Upper lobe of left lung (tissue), 6 donors: ENCODE results near the gene FFAR2. TPM values are rescaled to one million over a fixed set of nuclear protein-coding genes. Genes with fewer than 3 reads are reported as not detected.

ENCODE experiments used
- ATAC-seq, 2 donors: fragments of 200-7000 bp; cut with Tn5 transposase; one replicate each; pipeline ENCODE4 v1.9.1; 2022; ENCODE audit warnings: mild to moderate bottlenecking in 2 of 2, moderate library complexity in 2 of 2; ENCODE audit not compliant: low FRiP score in 2 of 2
- DNase-seq, 2 donors: peaks; one replicate each; pipeline ENCODE4 v3.0.0-alpha.2; 2019 to 2020
- H3K27ac ChIP-seq, 4 donors: fragments of 200-600 bp; sonication (generic); one replicate each; pipeline ENCODE4 v1.5.1; 2016 to 2019
- H3K27me3 ChIP-seq, 4 donors: fragments of 200-600 bp; sonication (generic); one replicate each; pipeline ENCODE4 v1.5.1; 2017 to 2019
- H3K36me3 ChIP-seq, 4 donors: fragments of 200-600 bp; sonication (generic); one replicate each; pipeline ENCODE4 v1.5.1; 2016 to 2019
- H3K4me1 ChIP-seq, 4 donors: fragments of 200-600 bp; sonication (generic); one replicate each; pipeline ENCODE4 v1.5.1; 2018 to 2019
- H3K4me3 ChIP-seq, 4 donors: fragments of 200-600 bp; sonication (generic); one replicate each; pipeline ENCODE4 v1.5.1; 2017 to 2019; ENCODE audit warnings: mild to moderate bottlenecking in 2 of 4, moderate library complexity in 1 of 4
- H3K9me3 ChIP-seq, 4 donors: fragments of 200-600 bp; sonication (generic); one replicate each; pipeline ENCODE4 v1.5.1; 2018 to 2019
- EP300 ChIP-seq, 4 donors: sonication (generic); formaldehyde crosslinking; IDR thresholded peaks; one replicate each; pipeline ENCODE4 v1.5.1; 2017; ENCODE audit warnings: antibody characterized with exemption in 4 of 4, control low read depth in 2 of 4
- POLR2A ChIP-seq, 4 donors: fragments of 450-650 bp; IDR thresholded peaks; one replicate each; pipeline ENCODE4 v1.5.1; 2016 to 2017; ENCODE audit warnings: antibody characterized with exemption in 4 of 4, mild to moderate bottlenecking in 2 of 4
- POLR2AphosphoS5 ChIP-seq, 2 donors: sonication (generic); formaldehyde crosslinking; IDR thresholded peaks; one replicate each; pipeline ENCODE4 v1.5.1; 2017; ENCODE audit warnings: antibody characterized with exemption in 2 of 2
- WGBS, 2 donors: methylation state at CpG; one replicate each; pipeline ENCODE4 v1.1.5; 2017 to 2018; 5-methylcytosine and 5-hydroxymethylcytosine counted together
- total RNA-seq, 6 donors: library from RNA; depleted of rRNA in 4 of 6; stranded (reverse); fragments of >200 nt in 4 of 6; gene quantifications; one replicate each; pipeline versions ENCODE4 v1.1.0 to v1.2.1, GENCODE V29; 2016 to 2021
- TF ChIP-seq, protein P1 (sequence below), 6 experiments: fragments of 450-650 bp in 4 of 6; fragments of 200-600 bp in 2 of 6; sonication (generic) in 2 of 6; IDR thresholded peaks; one replicate each; pipeline ENCODE4 v1.5.1; 2016 to 2019; ENCODE audit warnings: antibody characterized with exemption in 6 of 6
- donor health status: DM: no; HTN: no; CAD: no; lungs with moderate emphysema.
- donor health status: DM: no; HTN: yes; CAD: no; lungs with severe emphysema.

FFAR2 gene
- total RNA-seq, 6 donors from 2014 or later: 0.22 to 9.0 (median 2.1) TPM; not detected in 1

DNA sequence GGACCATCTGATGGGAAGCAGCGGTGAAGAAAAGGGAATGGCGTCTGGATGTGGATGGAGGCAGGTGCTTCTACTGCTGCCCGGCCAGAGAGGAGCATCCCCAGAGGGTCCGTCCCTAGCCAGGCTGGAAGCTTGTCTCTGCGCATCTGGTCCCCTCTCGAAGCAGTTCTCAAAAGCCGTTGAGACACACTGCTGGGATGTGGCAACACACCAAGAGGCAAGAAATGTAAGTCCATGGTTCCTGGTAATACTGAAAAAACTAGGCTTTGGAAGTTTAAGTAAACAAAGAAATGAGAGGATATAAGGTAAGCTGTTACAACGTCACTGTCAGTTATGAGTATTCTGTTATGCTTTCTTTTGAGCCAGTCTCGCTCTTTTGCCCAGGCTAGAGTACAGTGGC lies 15.1 kb upstream of the FFAR2 start:
- no peak overlapping the region for H3K4me3 ChIP-seq

DNA sequence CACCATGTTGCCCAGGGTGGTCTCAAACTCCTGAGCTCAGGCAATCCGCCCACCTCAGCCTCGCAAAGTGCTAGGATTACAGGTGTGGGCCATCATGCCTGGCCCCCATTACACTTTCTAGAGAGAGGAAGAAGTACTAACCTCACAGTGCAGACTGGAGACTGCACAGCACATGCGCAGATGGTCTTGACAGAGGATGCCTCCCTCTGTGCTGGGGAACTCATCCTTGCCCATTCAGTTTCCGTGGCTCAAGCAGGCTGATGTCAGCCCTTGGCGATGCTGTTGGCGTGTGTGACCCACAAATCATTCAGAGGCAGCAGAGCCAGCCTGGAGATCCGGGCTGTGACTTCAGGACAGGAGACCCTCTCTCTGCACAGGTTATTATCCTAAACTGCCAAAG lies 14.6 kb upstream of the FFAR2 start:
- TF ChIP-seq EP300 (IDR thresholded peaks at IDR 0.05): no peak

More for the DNA sequence above, 15.1 kb upstream of the FFAR2 start:
- ATAC-seq (no peak), DNase-seq (no peak)
- 80 to 84% methylated on average over 9 of the region's 9 CpGs for WGBS, 2 donors
- peaks cover 45 to 59% (median 54%) of the 10 kb centered on the region in 4 donors for H3K4me1 ChIP-seq
- peak overlapping the region in 1 of 4 donors; percentile 64 for H3K27ac ChIP-seq
- H3K9me3 ChIP-seq: peaks cover 0 to 3% (median 0%) of the 10 kb centered on the region in 4 donors
- no peak for TF ChIP-seq POLR2A (IDR thresholded peaks at IDR 0.05)
- no peak for TF ChIP-seq POLR2AphosphoS5 (IDR thresholded peaks at IDR 0.05)
- TF ChIP-seq, protein P1, sequence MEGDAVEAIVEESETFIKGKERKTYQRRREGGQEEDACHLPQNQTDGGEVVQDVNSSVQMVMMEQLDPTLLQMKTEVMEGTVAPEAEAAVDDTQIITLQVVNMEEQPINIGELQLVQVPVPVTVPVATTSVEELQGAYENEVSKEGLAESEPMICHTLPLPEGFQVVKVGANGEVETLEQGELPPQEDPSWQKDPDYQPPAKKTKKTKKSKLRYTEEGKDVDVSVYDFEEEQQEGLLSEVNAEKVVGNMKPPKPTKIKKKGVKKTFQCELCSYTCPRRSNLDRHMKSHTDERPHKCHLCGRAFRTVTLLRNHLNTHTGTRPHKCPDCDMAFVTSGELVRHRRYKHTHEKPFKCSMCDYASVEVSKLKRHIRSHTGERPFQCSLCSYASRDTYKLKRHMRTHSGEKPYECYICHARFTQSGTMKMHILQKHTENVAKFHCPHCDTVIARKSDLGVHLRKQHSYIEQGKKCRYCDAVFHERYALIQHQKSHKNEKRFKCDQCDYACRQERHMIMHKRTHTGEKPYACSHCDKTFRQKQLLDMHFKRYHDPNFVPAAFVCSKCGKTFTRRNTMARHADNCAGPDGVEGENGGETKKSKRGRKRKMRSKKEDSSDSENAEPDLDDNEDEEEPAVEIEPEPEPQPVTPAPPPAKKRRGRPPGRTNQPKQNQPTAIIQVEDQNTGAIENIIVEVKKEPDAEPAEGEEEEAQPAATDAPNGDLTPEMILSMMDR (IDR thresholded peaks at IDR 0.05): no peak
- TF ChIP-seq EP300 (IDR thresholded peaks at IDR 0.05): no peak
- no peaks in the 10 kb centered on the region for H3K27me3 ChIP-seq
- H3K36me3 ChIP-seq: no peaks in the 10 kb centered on the region

DNA sequence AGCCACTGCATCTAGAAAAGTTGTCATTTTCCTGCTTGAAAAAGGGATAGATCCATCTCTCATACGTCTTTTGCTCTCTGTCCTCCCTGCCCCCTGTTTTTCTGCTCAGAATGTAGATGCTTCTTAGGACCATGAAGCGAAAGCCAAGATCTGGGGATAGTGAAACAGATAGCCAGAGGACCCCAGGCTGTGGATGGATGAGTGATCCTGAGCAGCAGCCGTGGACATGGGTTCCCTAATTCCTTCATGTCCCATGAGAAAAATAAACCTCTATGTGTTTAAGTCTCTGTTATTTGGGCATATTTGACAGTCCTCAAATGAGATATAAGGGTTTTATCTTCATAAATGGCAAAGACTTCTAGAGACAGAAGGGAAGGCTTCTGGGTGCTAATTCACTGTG lies 12.2 kb upstream of the FFAR2 start:
- Histone ChIP-seq H3K27me3 (no peaks in the 10 kb centered on the region), H3K27ac (peak overlapping the region; percentile 36 to 78 (median 76)), H3K4me3 (no peak overlapping the region), H3K36me3 (no peaks in the 10 kb centered on the region), H3K4me1 (peaks cover 40 to 55% (median 50%) of the 10 kb centered on the region in 4 donors), H3K9me3 (peaks cover 0 to 3% (median 0%) of the 10 kb centered on the region in 4 donors)
- whole genome bisulfite sequencing, 2 donors: 67 to 82% methylated on average over 3 of the region's 3 CpGs
- no peak for DNase-seq
- ATAC-seq: no peak
- TF ChIP-seq POLR2AphosphoS5 (IDR thresholded peaks at IDR 0.05): no peak
- TF ChIP-seq, protein P1 (IDR thresholded peaks at IDR 0.05): no peak
- no peak for TF ChIP-seq POLR2A (IDR thresholded peaks at IDR 0.05)
- no peak for TF ChIP-seq EP300 (IDR thresholded peaks at IDR 0.05)

More for the DNA sequence above, 14.6 kb upstream of the FFAR2 start:
- DNase-seq: no peak
- WGBS, 2 donors: 80 to 97% methylated on average over 6 to 7 of the region's 7 CpGs
- peaks cover 0 to 3% (median 0%) of the 10 kb centered on the region in 4 donors for H3K9me3 ChIP-seq
- no peak for ATAC-seq
- H3K36me3 ChIP-seq: no peaks in the 10 kb centered on the region
- peaks cover 45 to 63% (median 57%) of the 10 kb centered on the region in 4 donors for H3K4me1 ChIP-seq
- peak overlapping the region in 2 of 4 donors; percentile 11 to 64 for H3K27ac ChIP-seq
- no peaks in the 10 kb centered on the region for H3K27me3 ChIP-seq
- no peak overlapping the region for H3K4me3 ChIP-seq

DNA sequence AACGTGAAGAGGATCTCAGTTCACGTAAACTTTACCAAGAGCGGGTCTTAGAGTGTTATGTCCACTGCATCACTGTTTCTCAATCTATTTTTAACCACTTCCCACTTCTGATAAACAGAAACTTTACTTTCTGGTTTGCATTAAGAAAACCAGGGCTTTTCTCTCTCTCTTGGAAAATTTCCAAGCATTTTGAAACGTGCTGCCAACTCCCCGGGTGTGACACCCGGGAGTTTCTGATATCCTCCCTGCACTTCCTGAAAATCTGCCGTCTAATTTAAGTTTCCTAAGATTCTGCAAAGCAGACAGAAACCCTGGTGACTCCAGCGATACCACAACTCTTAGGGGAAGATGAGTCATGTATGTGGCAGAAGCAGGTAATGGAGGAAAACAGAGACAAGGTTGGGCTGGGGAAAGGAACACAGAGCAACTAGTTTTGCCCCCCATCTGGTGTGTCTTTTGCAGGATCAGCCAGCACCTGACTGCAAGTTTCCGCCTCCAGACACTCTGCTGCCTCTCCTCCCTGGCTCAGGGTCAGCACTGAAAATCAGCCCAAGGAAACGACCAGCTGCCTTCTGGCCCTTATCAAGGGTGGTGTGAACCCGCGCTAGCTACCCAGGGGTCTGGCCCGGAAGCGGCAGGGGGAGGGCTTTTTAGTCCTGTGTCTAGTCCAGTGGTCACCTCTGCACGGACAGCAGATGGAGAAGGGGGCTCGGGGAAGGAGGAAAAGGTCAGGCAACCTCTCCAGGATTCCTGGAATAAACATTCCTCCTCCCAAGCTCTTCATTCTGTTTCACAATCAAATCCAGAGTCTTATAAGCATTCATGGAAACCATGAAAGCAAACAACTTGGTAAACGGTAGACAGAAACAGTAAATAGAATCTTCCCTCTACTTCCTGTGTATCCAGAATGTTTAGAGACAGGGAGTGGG lies 11.3 kb upstream of the FFAR2 start:
- Histone ChIP-seq H3K27me3 (no peaks in the 10 kb centered on the region), H3K4me1 (peaks cover 44 to 57% (median 48%) of the 10 kb centered on the region in 4 donors), H3K4me3 (peak overlapping the region in 1 of 4 donors; percentile 3), H3K27ac (peak overlapping the region; percentile 71 to 78 (median 76)), H3K36me3 (no peaks in the 10 kb centered on the region), H3K9me3 (no peaks in the 10 kb centered on the region)
- WGBS, 2 donors: 2 to 6% methylated on average over 14 to 15 of the region's 17 CpGs
- TF ChIP-seq POLR2A (IDR thresholded peaks at IDR 0.05) (no peak), EP300 (IDR thresholded peaks at IDR 0.05) (peak in 1 of 4 donors; percentile 47), POLR2AphosphoS5 (IDR thresholded peaks at IDR 0.05) (peak; percentile 36)
- peak; percentile 12 to 81 for ATAC-seq
- peak in 1 of 2 donors; percentile 48 for DNase-seq

DNA sequence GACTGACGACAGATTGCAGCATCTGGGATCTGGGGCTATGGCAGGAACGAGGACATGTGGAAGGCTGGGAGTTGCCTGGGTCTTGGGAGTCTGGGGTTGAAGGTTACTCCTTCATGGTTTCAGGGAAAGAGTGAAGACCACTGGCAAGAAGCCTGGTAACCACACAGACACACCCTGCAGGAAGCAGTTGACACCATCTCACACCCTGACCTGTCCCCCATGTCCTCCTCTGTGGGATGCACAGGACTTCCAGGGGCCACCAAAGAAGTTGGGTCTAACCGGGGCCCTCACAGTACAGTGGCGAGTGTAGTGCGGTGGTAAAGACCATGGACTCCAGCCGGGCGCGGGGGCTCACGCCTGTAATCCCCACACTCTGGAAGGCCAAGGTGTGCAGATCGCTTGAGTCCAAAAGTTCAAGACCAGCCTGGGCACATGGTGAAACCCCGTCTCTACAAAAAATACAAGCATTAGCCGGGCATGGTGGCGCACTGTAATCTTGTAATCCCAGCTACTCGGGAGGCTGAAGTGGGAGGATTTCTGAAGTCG lies 10.6 kb upstream of the FFAR2 start:
- Histone ChIP-seq H3K9me3 (no peaks in the 10 kb centered on the region), H3K36me3 (no peaks in the 10 kb centered on the region), H3K4me1 (peaks cover 48 to 61% (median 49%) of the 10 kb centered on the region in 4 donors), H3K27me3 (no peaks in the 10 kb centered on the region), H3K27ac (peak overlapping the region; percentile 71 to 78 (median 76)), H3K4me3 (no peak overlapping the region)
- ATAC-seq: no peak
- DNase-seq: peak in 1 of 2 donors; percentile 57
- TF ChIP-seq, protein P1 (IDR thresholded peaks at IDR 0.05): no peak
- TF ChIP-seq EP300 (IDR thresholded peaks at IDR 0.05) (no peak), POLR2A (IDR thresholded peaks at IDR 0.05) (no peak), POLR2AphosphoS5 (IDR thresholded peaks at IDR 0.05) (no peak)
- WGBS, 2 donors: 84 to 88% methylated on average over 15 of the region's 15 CpGs
